KMS-11 (cell line): ENCODE measurements around the gene H19.

Experiments
- H2AFZ ChIP-seq: fragments of 200-600 bp; sonication (generic); 2 replicates; pipeline ENCODE4 v1.6.1; 2016; ENCODE audit warnings: antibody characterized with exemption, mixed run types, low read depth
- H3K27ac ChIP-seq: fragments of 200-600 bp; sonication (generic); 2 replicates; pipeline ENCODE4 v1.6.1; 2016; ENCODE audit warnings: mild to moderate bottlenecking, mixed run types
- H3K27me3 ChIP-seq: fragments of 200-600 bp; sonication (generic); 2 replicates; pipeline ENCODE4 v1.6.1; 2017; ENCODE audit warnings: mild to moderate bottlenecking, low read depth, mixed run types, moderate library complexity; ENCODE audit not compliant: insufficient read depth
- H3K36me3 ChIP-seq: fragments of 200-600 bp; sonication (generic); 2 replicates; pipeline ENCODE4 v1.6.1; 2017; ENCODE audit warnings: mild to moderate bottlenecking, mixed run types; ENCODE audit not compliant: insufficient read depth
- H3K4me1 ChIP-seq: fragments of 200-600 bp; sonication (generic); 2 replicates; pipeline ENCODE4 v1.6.1; 2016; ENCODE audit warnings: mild to moderate bottlenecking, low read depth, mixed run types; ENCODE audit not compliant: poor library complexity, severe bottlenecking
- H3K4me2 ChIP-seq: fragments of 200-600 bp; sonication (generic); 2 replicates; pipeline ENCODE4 v1.7.0; 2016; ENCODE audit warnings: mild to moderate bottlenecking, mixed run types
- H3K4me3 ChIP-seq: fragments of 200-600 bp; sonication (generic); IDR thresholded peaks from 2 replicates; pipeline ENCODE4 v1.6.1; 2017; ENCODE audit warnings: low read depth, low read length, mixed read lengths; ENCODE audit not compliant: insufficient read depth
- H3K79me2 ChIP-seq: fragments of 200-600 bp; sonication (generic); 2 replicates; pipeline ENCODE4 v1.6.1; 2016; ENCODE audit warnings: low read depth, mixed run types; ENCODE audit not compliant: insufficient read depth
- H3K9ac ChIP-seq: fragments of 200-600 bp; sonication (generic); 2 replicates; pipeline ENCODE4 v1.6.1; 2016; ENCODE audit warnings: mild to moderate bottlenecking, mixed run types
- H4K20me1 ChIP-seq: fragments of 200-600 bp; sonication (generic); 2 replicates; pipeline ENCODE4 v1.6.1; 2016; ENCODE audit warnings: mild to moderate bottlenecking, mixed run types; ENCODE audit not compliant: insufficient read depth
- TF ChIP-seq, protein P1 (sequence below): fragments of 200-600 bp; sonication (generic); conservative IDR thresholded peaks from 2 replicates; pipeline ENCODE4 v1.6.1; 2017; ENCODE audit warnings: low read depth, mild to moderate bottlenecking, antibody characterized with exemption, low read length, moderate library complexity, mixed read lengths

Gene H19

DNA sequence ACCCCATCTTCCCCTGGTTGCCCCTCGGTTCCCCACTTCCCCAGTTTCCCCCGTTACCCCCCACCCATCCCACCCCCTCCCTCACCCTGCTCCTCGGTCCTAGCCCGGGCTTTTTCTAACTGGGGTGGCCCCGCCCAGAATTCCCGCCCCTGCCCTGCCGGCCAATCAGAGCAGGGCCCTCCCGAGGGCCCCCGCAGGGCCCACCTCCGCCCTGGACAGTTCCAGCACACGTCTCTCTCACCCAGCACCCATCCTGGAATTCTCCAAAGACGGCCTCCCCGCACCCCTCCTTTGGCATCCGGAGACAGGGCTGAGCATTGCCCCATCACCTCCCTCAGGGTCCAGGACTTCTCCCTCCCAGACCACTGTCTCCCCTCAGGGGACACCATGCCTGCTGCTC, at the start of gene H19:
H19 (minus strand) TSS at position 88 of the 400 bp plus-strand sequence.
- Histone ChIP-seq H3K36me3 (no peaks in the 10 kb centered on the region), H3K27me3 (no peaks in the 10 kb centered on the region), H2AFZ (no peak within 1 kb of the TSS), H4K20me1 (no peaks in the 10 kb centered on the region), H3K79me2 (no peaks in the 10 kb centered on the region), H3K4me3 (no peak within 1 kb of the TSS), H3K4me1 (no peaks in the 10 kb centered on the region), H3K9ac (no peak within 1 kb of the TSS), H3K27ac (no peak within 1 kb of the TSS), H3K4me2 (no peak within 1 kb of the TSS)
- TF ChIP-seq, protein P1, sequence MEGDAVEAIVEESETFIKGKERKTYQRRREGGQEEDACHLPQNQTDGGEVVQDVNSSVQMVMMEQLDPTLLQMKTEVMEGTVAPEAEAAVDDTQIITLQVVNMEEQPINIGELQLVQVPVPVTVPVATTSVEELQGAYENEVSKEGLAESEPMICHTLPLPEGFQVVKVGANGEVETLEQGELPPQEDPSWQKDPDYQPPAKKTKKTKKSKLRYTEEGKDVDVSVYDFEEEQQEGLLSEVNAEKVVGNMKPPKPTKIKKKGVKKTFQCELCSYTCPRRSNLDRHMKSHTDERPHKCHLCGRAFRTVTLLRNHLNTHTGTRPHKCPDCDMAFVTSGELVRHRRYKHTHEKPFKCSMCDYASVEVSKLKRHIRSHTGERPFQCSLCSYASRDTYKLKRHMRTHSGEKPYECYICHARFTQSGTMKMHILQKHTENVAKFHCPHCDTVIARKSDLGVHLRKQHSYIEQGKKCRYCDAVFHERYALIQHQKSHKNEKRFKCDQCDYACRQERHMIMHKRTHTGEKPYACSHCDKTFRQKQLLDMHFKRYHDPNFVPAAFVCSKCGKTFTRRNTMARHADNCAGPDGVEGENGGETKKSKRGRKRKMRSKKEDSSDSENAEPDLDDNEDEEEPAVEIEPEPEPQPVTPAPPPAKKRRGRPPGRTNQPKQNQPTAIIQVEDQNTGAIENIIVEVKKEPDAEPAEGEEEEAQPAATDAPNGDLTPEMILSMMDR = no peak

DNA sequence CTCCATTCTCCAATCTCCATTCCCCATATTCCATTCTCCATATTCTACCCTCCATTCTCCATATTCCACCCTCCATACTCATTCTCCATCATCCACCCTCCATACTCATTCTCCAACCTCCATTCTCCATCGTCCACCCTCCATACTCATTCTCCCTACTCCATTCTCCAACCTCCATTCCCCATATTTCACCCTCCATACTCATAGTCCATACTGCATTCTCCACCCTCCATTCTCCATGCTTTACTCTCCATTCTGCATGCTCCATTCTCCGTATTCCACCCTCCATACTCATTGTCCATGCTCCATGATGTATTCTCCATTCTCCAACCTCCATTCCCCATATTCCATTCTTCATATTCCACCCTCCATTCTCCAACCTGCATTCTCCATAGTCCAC, 44.3 kb upstream of the H19 start:
- Histone ChIP-seq H3K27ac (no peak overlapping the region), H3K79me2 (no peaks in the 10 kb centered on the region), H3K4me2 (no peak overlapping the region), H3K4me1 (no peaks in the 10 kb centered on the region), H3K9ac (no peak overlapping the region), H2AFZ (no peak overlapping the region), H3K27me3 (peaks cover 35% of the 10 kb centered on the region; the same call in 1 of the 2 replicates), H3K36me3 (no peaks in the 10 kb centered on the region), H3K4me3 (no peak overlapping the region), H4K20me1 (no peaks in the 10 kb centered on the region)
- TF ChIP-seq, protein P1 = no peak

DNA sequence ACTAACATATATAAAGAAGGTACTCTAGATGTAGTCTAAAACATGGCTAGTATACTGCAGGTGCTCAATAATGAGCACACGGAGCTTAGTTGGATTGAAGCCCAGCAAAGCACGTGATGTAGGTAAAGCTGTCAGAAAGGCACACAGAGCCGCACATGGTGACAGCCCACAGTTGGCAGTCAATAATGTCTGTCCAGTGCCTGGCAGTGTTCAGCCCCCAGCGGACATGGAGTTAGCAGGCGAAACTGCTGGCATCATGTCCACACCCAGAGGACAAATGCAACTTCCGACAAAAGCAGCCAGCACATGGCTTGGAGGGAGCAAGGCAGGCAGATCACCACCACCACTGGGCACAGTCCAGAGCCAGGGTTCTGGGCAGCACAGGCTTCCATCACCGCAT, 43.5 kb upstream of the H19 start:
- H4K20me1 ChIP-seq = no peaks in the 10 kb centered on the region
- H3K36me3 ChIP-seq = no peaks in the 10 kb centered on the region
- TF ChIP-seq, protein P1 = no peak

DNA sequence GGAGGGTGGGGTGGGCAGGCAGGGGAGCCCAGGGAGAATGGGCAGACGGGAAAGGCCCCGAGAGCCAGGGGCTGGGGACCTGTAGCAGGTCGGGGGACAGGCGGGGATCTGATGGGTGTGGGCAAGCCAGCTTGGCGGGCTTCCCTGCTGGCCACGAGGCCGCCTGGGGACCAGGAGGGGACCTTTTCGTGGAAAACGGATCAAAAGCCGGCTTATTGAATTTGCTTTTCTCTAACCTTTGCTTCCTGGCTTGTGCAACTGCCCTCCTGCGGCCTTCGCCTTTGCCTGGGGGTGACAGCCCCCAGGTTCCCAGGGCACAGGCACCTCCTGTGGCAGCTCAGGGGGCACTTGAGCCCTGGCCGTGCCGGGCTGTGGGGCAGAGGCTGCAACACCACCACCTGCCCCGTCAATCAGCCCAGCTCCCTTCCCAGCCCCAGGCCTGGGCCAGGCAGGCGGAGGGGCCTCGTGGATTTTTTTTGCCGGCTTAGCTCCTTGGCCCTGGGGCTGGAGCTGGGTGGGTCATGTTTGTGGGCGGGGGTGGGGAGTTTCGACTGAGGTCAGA, 41.6 kb upstream of the H19 start:
- TF ChIP-seq, protein P1 = no peak
- no peaks in the 10 kb centered on the region for H3K4me1 ChIP-seq
- no peaks in the 10 kb centered on the region for H3K36me3 ChIP-seq
- H3K4me2 ChIP-seq = no peak overlapping the region
- H3K79me2 ChIP-seq = no peaks in the 10 kb centered on the region
- H3K27ac ChIP-seq = no peak overlapping the region
- no peaks in the 10 kb centered on the region for H4K20me1 ChIP-seq
- no peak overlapping the region for H2AFZ ChIP-seq
- H3K27me3 ChIP-seq = peaks cover 11% of the 10 kb centered on the region; the same call in 1 of the 2 replicates
- no peak overlapping the region for H3K4me3 ChIP-seq
- no peak overlapping the region for H3K9ac ChIP-seq

More for the DNA sequence above, 43.5 kb upstream of the H19 start:
- Histone ChIP-seq H3K27ac (no peak overlapping the region), H3K4me1 (no peaks in the 10 kb centered on the region), H3K9ac (no peak overlapping the region), H3K4me3 (no peak overlapping the region), H3K27me3 (peaks cover 28% of the 10 kb centered on the region; the same call in 1 of the 2 replicates), H3K4me2 (no peak overlapping the region), H2AFZ (no peak overlapping the region), H3K79me2 (no peaks in the 10 kb centered on the region)
